HG03439 (cell line): ENCODE results near the gene PAPOLB.

Experiments used
- ATAC-seq: cut with Tn5 transposase; IDR thresholded peaks from one replicate; pipeline ENCODE4 v1.9.1; 2021; ENCODE audit warnings: mild to moderate bottlenecking, moderate library complexity; ENCODE audit not compliant: unreplicated experiment

The PAPOLB gene

GRCh38 chr7:4825081-4825480 is 36.7 kb downstream of the PAPOLB start:
- no peak for ATAC-seq

GRCh38 chr7:4824120-4824775 is 37.6 kb downstream of the PAPOLB start:
- ATAC-seq, result no peak

DNA sequence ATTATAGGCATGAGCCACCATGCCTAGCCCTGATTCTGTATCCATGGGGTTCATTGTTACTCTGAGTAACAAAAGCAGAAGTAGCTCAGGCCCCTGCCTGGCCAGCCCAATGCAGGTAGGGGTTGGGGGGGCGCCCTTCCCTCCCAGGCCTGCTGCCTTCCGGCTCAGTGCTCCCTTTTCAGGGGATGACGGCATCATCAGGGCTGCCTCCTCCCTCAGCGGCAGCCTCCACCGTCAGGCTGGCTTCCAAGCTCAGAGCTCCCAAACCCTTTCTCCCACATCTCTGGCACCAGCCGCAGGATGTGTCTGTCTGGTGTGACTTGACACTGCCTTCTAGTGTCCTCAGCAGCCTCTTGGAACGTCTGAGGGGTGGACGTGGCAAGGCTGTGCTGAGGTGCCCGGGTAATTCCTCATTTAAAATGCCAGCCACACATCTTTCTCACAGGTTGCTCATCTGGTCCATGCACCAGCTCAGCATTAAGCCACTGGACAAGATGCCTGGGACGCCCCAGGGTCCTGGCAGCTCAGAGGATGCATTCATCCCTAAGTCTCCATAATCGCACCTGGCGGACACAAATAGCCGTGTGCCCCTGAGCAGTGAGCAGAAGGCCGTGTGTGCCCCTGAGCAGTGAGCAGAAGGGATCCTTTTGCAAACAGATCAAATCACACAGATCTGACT is 38.2 kb downstream of the PAPOLB start:
- no peak for ATAC-seq

GRCh38 chr7:4822677-4823076 is 39.2 kb downstream of the PAPOLB start:
- no peak for ATAC-seq

GRCh38 chr7:4820967-4821471 is 40.8 kb downstream of the PAPOLB start:
- no peak for ATAC-seq

GRCh38 chr7:4820405-4820966 is 41.3 kb downstream of the PAPOLB start:
- no peak for ATAC-seq

DNA sequence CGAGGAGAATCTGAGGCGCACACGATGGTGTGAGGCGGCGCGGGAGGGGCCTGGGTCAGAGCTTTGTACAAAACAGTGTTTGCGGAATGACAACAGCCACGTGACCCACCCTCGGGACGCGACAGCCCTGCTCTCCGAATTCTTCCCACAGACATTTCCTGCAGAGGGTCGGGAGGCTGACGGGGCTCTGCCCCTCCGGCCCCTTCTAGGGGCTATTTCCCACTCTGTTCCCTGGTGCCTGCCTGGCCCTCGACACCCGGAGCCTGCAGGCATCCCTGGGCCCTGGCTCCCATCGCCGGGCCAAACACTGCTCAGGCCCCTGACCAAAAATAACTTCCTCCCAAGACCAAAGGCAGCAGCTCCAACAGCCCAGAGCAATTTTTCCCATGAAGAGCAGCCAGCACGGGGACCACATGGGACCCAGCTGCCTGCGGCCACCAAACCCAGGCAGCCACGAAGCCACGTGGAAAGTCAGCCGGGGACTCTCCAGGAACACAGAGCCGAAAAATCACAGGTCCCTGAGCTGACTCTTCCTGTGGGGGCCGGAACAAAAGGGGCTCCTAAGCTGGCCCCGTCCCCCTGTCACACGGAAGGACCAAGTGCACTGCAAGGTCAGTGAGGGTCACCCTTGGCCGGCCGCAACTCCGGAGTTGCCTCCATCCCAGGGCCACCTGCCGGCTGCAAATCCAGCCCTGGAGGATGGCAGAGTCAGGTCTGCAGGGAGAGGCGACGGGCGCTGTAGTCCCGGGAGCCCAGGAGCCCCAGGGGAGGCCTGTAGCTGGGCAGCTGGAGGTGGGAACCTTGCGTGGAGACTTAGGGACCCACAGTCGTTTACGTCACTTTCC is 42.0 kb downstream of the PAPOLB start:
- no peak for ATAC-seq

DNA sequence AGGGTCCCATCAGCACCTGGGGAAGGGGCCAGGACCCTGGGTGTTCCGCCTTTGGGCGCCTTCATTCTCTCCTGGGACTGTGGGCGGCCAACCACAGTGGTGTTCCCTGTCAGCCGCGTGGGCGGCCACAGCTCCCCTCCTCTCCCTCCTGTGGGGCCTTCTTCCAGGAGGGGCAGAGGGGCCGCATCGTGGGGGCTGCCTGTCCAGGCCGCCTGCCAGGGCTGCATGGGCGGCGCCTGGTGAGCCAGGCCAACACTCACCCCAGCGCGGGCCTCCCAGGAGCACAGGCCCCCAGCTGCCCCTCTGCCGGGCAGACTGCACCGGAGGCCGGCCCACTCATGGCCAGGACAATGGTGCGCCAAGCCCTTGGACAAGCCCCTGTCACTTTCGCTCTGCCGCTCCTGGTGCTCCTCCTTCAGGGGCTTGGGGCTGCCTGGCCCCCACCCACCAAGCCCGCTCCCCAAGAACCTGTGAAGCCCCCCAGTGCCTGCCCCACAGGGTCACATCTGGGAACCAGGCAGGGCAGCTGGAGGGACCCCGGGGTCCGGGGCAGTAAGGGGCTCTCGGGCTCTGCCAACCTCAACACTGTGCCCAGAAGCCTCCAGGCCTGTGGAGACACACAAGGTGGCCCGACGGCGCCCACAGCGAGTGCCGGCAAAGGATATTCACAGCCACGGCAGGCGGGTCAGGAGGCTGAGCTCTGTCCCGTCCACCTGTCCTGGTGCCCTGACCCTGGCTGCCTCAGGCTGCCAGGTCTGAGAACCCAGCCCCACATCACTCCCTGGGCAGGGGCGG is 43.6 kb downstream of the PAPOLB start:
- no peak for ATAC-seq

DNA sequence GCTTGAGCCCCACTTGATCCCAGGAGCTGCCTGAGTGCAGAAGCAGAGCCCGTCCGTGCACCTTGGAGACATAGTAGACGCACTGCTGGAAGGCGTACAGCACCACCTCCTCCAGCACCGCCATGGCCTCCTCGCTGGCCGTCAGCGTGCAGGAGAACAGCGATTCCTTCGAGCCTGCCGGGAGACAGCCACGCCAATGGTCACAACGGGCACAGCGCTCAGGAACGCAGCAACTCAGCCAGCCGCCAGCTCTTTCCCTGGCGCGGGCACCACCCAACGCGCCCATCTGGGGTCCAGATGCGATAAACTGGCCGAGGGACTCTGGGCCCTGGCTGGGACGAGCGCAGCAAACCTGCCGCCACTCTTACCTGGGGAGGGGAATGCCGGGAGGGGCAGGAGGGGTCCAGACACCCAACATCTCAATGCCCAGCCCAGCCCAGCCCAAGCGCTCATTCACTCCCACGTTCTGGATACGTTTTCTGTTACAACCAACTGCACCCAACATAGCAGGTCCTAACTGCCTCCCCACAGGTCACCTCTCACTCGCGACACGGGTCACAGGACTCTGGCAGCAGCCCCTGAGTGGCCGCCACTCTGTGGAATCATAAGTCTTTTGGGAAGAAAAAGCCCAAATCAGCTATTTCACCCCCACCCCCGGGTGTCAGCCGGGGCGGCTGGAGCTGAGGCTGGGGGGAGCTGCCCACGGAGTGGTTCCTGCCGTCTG is 44.5 kb downstream of the PAPOLB start:
- no peak for ATAC-seq

- ATAC-seq, result no peak
Measured at GRCh38 chr7:4816419-4817080, 45.3 kb downstream of the PAPOLB start.

GRCh38 chr7:4815609-4816418 is 46.0 kb downstream of the PAPOLB start:
- ATAC-seq, result no peak

DNA sequence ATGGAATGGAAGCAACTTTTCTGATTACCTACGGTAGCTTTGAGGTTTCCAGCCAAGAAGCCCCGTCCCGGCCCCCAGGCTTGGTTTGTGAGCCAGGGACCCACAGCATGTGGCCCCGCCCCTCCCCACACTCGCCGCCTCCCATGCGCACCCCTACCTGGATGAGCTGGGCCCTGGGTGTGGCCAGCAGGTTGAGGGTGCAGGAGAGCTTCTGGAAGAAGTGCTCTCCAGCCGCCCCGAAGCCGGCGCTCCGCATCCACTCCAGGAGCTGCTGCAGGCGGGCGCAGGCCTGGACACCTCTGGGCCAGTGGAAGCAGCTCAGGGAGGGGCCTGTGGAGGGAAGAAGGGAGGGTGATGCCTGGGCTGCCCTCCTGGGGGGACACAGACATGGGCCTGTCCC is 46.7 kb downstream of the PAPOLB start:
- ATAC-seq, result no peak

DNA sequence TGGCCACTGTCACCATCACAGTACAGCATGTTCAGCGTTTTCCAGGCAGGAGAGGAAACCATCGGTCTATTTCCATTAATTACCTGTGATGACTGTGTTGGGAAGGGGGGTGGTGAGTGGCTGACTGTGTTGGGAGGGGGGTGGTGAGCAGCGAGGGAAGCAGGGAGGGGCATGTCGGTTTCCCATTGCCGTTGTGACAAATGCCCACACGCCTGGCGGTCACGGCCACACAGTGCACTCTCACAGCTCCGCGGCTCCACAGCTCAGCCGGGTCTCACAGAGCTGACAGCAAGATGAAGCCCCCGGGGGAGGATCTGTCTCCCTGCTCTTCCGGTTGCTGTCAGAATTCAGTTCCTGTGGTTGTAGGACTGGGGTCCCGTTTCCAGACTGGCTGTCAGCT is 47.4 kb downstream of the PAPOLB start:
- no peak for ATAC-seq

DNA sequence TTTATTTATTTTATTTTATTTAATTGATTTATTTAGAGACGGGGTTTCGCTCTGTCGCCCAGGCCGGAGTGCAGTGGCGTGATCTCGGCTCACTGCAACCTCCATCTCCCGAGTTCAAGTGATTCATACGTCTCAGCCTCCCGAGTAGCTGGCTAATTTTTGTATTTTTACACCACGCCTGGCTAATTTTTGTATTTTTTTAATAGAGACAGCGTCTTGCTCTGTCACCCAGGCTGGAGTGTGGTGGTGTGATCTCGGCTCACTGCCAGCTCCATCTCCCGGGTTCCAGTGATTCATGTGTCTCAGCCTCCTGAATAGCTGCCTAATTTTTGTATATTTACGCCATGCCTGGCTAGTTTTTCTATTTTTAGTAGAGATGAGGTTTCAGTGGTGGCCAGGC is 52.2 kb downstream of the PAPOLB start:
- ATAC-seq, result no peak

- ATAC-seq, result no peak
Measured at GRCh38 chr7:4809091-4809591, 52.7 kb downstream of the PAPOLB start.

- ATAC-seq, result no peak
Measured at GRCh38 chr7:4808565-4808964, 53.3 kb downstream of the PAPOLB start.

DNA sequence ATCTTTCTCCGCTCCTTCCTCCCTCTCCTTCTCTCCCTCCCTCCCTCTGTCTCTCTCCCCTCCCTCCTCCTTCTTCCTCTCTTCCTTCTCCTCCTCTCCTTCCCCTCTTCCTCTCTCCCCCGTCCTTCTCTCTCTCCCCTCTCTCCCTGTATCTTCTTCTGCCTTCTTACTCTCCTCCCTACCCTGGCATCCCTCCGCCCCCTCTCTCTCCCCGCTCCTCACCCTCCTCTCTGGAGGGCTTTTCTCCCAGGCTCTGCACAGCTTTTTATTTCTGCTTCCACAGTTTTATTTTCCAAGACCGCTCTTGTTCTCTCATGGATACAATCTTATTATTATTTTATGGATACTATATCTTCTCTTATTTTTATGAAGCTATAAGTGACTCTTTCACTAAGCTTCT is 53.8 kb downstream of the PAPOLB start:
- ATAC-seq, result no peak
